Measurements from ENCODE around the gene SLITRK2.

The SLITRK2 gene

GRCh38 chrX:145817331-145818185 lies at the start of gene SLITRK2:
Gene SLITRK2, plus strand, starts transcription at chrX:145817829. Its CDS starts 4,597 bp downstream, at chrX:145822426.
- DNase-seq (ENCODE audit: low spot score) = no peak

DNA sequence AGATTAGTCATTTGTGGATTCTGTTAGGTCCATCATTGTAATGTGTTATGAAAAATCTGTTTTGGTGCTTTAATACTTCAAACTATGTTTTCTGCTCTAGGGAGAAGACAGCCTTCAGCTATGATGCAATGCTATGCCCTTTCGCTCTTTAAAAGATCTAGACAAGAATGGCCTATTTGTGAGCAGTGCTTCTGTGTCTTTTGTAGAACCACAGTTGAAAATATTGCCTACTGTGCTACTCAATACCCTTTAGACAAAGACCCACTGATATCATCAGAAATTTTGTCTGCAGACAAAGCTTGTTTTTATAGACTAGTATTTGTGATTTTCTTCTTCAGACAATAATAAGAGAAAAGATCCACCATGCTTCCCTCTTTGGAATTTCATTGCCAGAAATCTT lies 44.6 kb upstream of the SLITRK2 start:
- DNase-seq (ENCODE audit: low spot score) = no peak

GRCh38 chrX:145792281-145792680 lies 25.3 kb upstream of the SLITRK2 start:
- DNase-seq (ENCODE audit: low spot score) = no peak

DNA sequence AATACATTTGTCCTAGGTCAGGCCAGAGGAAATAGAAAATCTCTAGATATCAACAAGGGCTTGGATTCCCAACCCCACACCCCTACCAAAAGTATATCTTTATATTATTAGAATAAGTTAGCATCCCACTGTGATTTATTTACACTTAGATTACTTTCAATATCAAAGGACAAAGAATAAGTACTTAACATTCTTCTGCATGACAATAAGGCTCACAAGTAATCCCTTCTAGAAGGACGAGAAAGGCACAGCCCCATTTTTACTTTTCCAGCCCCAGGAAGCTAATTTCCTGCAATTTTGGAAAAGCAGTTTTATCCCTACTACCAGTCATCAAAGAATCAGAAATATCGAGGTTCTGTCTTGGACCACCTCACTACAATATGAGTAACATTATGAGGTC lies 14.1 kb upstream of the SLITRK2 start:
- no peak for DNase-seq (ENCODE audit: low spot score)

GRCh38 chrX:145813081-145813480 lies 4.5 kb upstream of the SLITRK2 start:
- no peak for DNase-seq (ENCODE audit: low spot score)

DNA sequence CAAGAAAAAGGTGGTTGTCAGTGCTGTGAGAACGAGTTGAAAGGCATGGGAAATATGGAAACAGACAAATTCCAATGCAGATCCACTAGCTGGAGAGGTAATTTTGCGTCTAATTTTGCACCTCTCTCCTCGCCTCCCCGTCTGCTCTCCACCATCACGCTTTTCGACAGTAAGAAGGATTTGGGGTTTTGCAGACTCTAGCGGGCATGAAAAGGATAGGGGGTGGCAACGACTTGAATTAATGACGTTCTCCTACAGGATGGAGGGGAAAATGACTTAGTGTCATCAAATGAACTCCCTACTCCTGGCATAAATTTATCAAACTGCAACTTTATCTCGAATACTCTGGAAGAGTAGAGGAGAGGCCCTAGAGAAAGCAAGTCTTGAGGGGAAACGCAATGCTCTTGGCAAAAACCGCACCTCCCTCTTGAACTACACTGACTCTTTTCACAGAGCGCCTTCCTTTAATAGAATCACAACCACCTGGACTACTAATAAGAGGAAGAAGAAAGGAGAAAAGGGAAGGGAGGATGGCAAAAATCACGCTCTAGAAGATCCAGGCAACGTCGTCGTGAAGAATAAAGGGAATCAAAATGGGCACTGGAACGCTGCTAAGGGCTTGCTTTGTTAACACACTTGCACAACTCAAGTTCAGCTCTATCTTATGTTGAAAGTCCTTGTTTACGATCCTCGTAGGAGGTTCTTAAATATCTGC lies 871 bp upstream of the SLITRK2 start:
- DNase-seq (ENCODE audit: low spot score) = no peak

GRCh38 chrX:145818186-145819113 lies 821 bp downstream of the SLITRK2 start:
- no peak for DNase-seq (ENCODE audit: low spot score)

GRCh38 chrX:145820825-145821224 lies 3.2 kb downstream of the SLITRK2 start:
- no peak for DNase-seq (ENCODE audit: low spot score)

GRCh38 chrX:145821291-145821897 lies 3.8 kb downstream of the SLITRK2 start:
- DNase-seq (ENCODE audit: low spot score) = no peak

DNA sequence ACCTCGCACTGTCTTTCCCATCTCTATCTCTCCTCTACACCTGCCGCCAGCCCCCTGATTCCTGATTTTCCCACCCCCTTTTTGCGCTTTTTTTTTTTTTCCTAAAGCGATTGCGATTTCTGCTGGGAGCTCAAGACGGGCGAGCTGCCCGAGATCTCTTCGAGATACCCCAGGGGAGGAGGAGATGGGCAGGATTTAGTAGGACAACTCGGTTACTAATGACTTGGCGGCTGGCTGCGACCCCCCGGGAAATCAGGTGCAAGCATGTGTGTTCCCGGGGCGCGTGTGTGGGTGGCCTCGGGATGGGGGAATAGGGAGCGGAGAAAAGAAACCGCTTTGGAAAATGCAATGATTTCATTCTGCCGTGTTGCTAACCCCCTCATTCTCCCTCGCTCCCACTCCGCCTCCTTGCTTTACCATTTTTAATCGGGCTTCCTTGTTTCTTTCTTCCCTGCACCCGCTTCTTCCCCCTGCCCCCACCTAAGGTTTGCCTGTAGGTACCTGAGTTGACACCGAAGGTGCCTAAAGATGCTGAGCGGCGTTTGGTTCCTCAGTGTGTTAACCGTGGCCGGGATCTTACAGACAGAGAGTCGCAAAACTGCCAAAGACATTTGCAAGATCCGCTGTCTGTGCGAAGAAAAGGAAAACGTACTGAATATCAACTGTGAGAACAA lies 4.4 kb downstream of the SLITRK2 start:
- no peak for DNase-seq (ENCODE audit: low spot score)

- DNase-seq (ENCODE audit: low spot score) = no peak
Observed at GRCh38 chrX:145823132-145823531, 5.5 kb downstream of the SLITRK2 start.

- peak; percentile 7 for DNase-seq (ENCODE audit: low spot score)
Observed at GRCh38 chrX:145825896-145826295, 8.3 kb downstream of the SLITRK2 start.

DNA sequence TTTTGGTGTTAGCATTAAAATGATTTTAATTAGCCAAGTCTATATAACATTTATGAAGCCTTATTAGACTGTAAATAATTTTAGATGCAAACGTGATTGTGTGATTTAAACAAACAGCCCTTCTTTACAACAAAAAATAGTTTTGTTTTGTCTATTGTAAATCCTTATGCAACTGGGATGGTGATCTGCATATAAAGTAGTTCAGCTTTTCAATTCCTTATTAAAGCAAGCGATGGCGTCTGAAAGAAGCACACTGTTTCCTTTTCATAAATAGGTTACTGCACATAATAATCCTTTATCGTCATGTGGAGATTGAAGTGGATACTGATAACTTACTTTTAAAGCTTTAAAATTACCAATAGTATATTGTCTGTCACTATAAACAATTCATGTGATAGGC lies 8.8 kb downstream of the SLITRK2 start:
- DNase-seq (ENCODE audit: low spot score) = no peak

DNA sequence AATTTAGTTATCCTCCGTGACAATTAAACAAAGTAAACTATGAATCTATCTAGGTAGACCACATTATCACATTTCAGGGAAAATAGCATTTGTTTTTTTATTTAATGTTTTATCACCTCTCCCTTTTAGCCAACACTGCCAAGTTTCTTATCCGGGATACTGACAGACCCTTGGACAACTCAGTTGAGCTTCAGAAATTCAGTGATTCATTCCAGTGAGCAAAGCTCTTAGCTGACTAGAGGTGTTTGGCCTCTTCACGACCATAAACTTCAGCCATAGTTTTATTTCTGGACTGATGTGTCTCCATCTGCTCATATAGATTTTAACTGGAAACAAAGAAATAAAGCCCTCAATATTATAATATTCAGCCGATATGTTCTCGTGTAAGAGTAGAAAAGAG lies 15.2 kb downstream of the SLITRK2 start:
- DNase-seq (ENCODE audit: low spot score) = no peak

DNA sequence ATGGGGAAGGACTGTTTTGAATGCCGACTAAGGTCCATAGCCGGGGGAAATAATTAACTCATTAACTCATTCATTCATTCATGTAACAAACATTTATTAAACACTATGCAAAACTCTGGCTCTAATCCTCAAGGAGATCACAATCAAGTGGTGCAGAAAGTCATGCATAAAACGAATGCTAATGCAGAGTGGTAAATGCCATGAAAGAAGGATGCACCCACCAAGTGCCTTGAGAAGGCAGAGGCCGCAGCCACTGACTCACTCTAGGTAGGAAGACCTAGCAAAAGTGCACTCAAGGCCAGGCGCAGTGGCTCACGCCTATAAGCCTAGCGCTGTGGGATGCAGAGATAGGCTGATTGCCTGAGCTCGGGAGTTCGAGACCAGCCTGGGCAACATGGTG lies 22.9 kb downstream of the SLITRK2 start:
- no peak for DNase-seq (ENCODE audit: low spot score)

- no peak for DNase-seq (ENCODE audit: low spot score)
Observed at GRCh38 chrX:145843146-145843904, 25.7 kb downstream of the SLITRK2 start.

GRCh38 chrX:145844886-145845285 lies 27.3 kb downstream of the SLITRK2 start:
- DNase-seq (ENCODE audit: low spot score) = no peak

- DNase-seq (ENCODE audit: low spot score) = no peak
Observed at GRCh38 chrX:145848448-145848847, 30.8 kb downstream of the SLITRK2 start.

DNA sequence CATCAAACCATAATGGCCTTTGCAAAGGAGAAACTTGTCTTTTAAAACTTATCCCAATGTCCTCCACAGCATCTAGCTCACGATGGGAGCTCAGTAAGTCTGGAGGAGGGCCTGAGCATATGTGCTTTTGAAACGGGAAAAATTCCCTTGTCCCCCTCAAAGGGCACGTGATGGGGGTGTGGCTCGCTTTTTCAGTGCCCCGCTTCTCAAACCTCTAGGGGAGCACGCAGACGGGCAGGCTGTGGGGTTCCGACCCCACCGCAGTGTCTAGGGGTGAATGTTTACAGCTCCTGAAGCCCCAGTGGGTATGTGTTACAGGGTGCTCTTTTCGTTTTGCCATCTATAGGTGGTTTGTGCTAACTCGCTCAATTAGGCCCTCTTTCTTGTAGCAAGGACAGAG lies 31.2 kb downstream of the SLITRK2 start:
- no peak for DNase-seq (ENCODE audit: low spot score)

- no peak for DNase-seq (ENCODE audit: low spot score)
Observed at GRCh38 chrX:145853181-145853580, 35.6 kb downstream of the SLITRK2 start.

- no peak for DNase-seq (ENCODE audit: low spot score)
Observed at GRCh38 chrX:145856181-145856580, 38.6 kb downstream of the SLITRK2 start.

All from activated CD4-positive, alpha-beta T cell treated with anti-CD3 and anti-CD28 coated beads, Interleukin-2, Interleukin-4, amounts not matched to agents 100 ng/mL and 50 ng/mL, durations not matched to agents 16 hours and 8 hours (primary cell).